ENCODE data around the gene DOCK1. TPM values are rescaled to one million over a fixed set of nuclear protein-coding genes. Genes with fewer than 3 reads are reported as not detected.

The DOCK1 gene
- total RNA-seq, 2 experiments from 2014 or later: 0.14 to 0.18 TPM

DNA sequence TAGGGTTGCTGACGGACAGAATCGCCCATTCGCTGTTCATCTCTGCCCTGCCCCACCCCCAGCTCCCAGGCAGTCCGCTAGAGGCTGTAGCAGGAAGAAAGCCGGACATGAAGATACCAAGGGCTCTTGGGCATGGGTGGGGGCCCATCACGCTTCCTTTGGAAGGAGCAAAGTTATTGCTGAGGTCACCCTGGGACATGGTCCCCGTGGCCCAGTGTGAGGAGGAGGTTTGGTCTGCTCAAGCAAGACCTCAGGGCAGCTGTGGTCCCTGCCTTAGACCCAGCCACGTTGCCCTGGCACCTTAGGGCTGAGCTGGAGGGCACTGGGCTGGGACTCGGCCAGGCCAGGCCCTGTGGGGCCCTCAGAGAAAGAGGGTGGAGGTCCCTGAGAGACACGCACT, 511.8 kb downstream of the DOCK1 start:
- CTCF ChIA-PET: no interaction called here
- POLR2A ChIA-PET: no interaction called here

DNA sequence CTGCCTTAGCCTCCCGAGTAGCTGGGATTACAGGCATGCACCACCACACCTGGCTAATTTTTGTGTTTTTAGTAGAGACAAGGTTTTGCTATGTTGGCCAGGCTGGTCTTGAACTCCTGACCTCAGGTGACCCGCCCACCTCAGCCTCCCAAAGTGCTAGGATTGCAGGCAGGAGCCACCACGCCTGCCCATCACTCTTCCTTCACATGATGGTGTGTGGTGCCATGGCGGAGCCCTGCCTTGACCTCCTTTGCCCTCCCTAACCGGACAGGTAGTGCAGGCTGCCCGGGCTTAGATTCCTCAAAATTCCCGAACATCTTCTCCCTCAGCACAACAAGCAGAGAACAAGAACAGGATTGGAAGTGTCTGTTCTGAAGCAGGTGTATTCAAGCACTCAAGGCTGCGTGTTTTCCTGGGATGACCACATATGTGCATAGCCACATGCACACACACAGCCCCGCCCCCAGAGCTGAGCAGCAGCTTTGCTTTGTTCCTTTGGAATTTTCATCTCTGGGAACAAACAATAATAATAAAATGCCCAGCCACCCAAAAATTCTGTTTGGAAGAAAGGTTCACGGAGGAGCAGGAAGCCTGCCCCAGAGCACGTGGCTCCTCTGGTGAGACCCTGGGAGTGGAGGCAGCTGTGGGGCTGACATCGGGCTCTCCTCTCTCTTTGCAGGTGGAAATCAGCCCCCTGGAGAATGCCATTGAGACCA, 512.6 kb downstream of the DOCK1 start:
- Mint-ChIP-seq H3K4me1 (ENCODE audit: low read depth) (no peaks in the 10 kb centered on the region), H3K36me3 (ENCODE audit: low read depth) (no peaks in the 10 kb centered on the region), H3K27ac (no peak overlapping the region), H3K9me3 (no peaks in the 10 kb centered on the region), H3K4me3 (no peak overlapping the region), H3K27me3 (no peaks in the 10 kb centered on the region)
- intact Hi-C loops (cut with micrococcal nuclease): no loop called here
- POLR2A ChIA-PET: no interaction called here
- ATAC-seq (no peak), DNase-seq (no peak)
- TF ChIP-seq, protein P1, sequence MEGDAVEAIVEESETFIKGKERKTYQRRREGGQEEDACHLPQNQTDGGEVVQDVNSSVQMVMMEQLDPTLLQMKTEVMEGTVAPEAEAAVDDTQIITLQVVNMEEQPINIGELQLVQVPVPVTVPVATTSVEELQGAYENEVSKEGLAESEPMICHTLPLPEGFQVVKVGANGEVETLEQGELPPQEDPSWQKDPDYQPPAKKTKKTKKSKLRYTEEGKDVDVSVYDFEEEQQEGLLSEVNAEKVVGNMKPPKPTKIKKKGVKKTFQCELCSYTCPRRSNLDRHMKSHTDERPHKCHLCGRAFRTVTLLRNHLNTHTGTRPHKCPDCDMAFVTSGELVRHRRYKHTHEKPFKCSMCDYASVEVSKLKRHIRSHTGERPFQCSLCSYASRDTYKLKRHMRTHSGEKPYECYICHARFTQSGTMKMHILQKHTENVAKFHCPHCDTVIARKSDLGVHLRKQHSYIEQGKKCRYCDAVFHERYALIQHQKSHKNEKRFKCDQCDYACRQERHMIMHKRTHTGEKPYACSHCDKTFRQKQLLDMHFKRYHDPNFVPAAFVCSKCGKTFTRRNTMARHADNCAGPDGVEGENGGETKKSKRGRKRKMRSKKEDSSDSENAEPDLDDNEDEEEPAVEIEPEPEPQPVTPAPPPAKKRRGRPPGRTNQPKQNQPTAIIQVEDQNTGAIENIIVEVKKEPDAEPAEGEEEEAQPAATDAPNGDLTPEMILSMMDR (IDR thresholded peaks at IDR 0.05): no peak
- CTCF ChIA-PET: no interaction called here

More for the DNA sequence above, 511.8 kb downstream of the DOCK1 start:
- TF ChIP-seq, protein P1 (IDR thresholded peaks at IDR 0.05): no peak
- no peaks in the 10 kb centered on the region for H3K36me3 Mint-ChIP-seq (ENCODE audit: low read depth)
- no peaks in the 10 kb centered on the region for H3K9me3 Mint-ChIP-seq
- H3K27me3 Mint-ChIP-seq: no peaks in the 10 kb centered on the region
- H3K4me1 Mint-ChIP-seq (ENCODE audit: low read depth): no peaks in the 10 kb centered on the region
- DNase-seq (no peak), ATAC-seq (no peak)
- intact Hi-C loops (cut with micrococcal nuclease): no loop called here
- H3K27ac Mint-ChIP-seq: no peak overlapping the region
- H3K4me3 Mint-ChIP-seq: no peak overlapping the region

DNA sequence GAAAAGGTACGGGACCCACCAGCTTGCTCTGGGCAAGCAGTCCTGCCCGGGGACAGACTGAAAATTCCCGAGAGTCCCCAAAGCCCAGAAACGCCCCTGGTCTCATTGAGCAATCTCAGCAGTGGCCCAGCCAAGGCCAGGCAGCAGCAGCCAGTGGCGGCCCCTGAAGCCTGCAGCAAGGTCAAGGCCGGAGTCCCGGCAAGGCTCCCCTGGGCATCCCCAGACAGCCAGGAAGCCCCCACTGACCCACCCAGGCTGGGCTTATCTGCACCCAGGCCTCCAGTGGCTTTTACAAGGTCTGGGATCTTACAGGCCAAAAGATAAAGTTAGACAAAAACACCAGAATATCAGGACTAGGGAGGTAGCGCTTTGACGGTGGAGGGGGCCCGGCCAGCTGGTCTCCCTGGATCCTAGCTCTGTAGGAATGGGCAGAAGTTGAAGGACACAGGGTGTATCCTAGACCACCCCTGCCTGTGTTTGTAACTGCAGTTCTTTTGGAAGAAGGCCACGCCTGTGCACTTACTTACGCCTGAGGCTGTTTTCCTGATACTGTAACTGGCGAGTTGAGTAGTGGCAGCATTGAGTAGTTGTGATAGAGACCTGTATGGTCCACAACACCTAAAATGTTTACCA, 513.4 kb downstream of the DOCK1 start:
- intact Hi-C loops (cut with micrococcal nuclease): no loop called here
- Mint-ChIP-seq H3K27me3 (no peaks in the 10 kb centered on the region), H3K4me1 (ENCODE audit: low read depth) (no peaks in the 10 kb centered on the region), H3K36me3 (ENCODE audit: low read depth) (no peaks in the 10 kb centered on the region), H3K4me3 (no peak overlapping the region), H3K27ac (no peak overlapping the region), H3K9me3 (no peaks in the 10 kb centered on the region)
- DNase-seq (no peak), ATAC-seq (no peak)
- POLR2A ChIA-PET: no interaction called here
- TF ChIP-seq, protein P1 (IDR thresholded peaks at IDR 0.05): no peak
- CTCF ChIA-PET: no interaction called here

DNA sequence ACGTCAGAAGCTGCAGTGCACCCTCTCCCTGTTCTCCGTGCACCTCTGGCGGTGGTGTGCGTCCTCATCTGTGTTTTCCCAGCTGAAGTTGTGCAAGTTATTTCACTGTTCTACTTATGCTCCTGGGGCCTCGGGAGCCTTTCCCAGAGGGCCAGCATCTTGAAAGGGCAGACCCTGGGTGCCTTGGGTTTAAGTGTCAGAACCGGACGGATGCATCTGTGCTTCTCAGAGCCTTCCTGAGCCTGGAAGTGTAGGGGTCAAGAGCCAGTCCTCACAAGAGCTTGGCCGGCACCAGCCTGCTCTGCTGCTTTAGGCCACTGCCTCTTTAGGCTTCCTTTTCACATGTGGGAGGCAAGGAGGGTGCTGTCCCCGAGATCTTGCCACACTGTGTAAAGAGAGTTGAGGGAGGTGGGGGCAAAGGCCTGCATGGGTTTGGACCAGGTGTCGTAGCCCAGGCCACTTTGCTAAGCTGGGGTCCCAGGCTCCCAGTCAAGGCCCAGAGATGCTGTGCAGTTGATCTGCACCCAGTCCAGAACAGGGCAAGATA, 515.0 kb downstream of the DOCK1 start:
- H3K9me3 Mint-ChIP-seq: no peaks in the 10 kb centered on the region
- no peak overlapping the region for H3K4me3 Mint-ChIP-seq
- DNase-seq (no peak), ATAC-seq (no peak)
- ChIA-PET CTCF (no interaction called here), POLR2A (no interaction called here)
- TF ChIP-seq, protein P1 (IDR thresholded peaks at IDR 0.05): no peak
- H3K27me3 Mint-ChIP-seq: no peaks in the 10 kb centered on the region
- no peaks in the 10 kb centered on the region for H3K36me3 Mint-ChIP-seq (ENCODE audit: low read depth)
- intact Hi-C loops (cut with micrococcal nuclease): no loop called here
- H3K4me1 Mint-ChIP-seq (ENCODE audit: low read depth): no peaks in the 10 kb centered on the region
- H3K27ac Mint-ChIP-seq: no peak overlapping the region

DNA sequence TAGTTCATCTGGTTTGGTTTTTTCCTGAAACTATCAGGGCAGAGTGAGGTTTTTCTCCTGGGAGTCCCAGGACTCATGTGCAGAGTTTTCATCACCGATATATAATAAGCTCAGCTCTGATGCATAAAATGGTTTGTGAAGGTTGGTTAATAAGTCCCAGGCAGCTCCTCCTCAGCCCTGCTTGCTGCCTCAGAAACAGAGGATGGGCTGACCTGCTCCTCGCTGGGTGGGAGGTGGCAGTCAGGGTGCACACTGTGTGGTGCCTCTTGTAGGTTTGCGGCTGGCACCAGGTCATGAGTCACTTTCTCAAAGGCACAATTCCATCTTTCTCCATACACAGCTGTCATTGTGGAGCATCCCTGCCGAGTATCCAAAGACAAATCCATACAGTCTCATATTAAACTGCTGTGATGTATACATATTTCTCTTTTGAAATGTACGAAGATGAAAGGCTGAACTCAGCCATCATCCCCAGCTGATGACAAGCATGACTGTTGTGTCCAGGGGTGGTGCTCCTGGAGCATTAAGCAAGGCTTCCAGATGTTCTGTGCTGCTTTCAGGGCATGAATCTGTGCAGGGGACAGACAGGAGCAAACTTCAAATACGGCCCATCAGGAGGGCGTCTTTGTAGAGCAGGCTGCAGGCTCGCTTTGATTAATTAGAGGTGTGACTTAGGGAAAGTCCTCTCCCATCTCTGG, 518.1 kb downstream of the DOCK1 start:
- no peaks in the 10 kb centered on the region for H3K27me3 Mint-ChIP-seq
- no peaks in the 10 kb centered on the region for H3K4me1 Mint-ChIP-seq (ENCODE audit: low read depth)
- ChIA-PET POLR2A (no interaction called here), CTCF (no interaction called here)
- ATAC-seq (no peak), DNase-seq (no peak)
- no peaks in the 10 kb centered on the region for H3K36me3 Mint-ChIP-seq (ENCODE audit: low read depth)
- H3K4me3 Mint-ChIP-seq: no peak overlapping the region
- H3K9me3 Mint-ChIP-seq: no peaks in the 10 kb centered on the region
- intact Hi-C loops (cut with micrococcal nuclease): no loop called here
- TF ChIP-seq, protein P1 (IDR thresholded peaks at IDR 0.05): no peak
- no peak overlapping the region for H3K27ac Mint-ChIP-seq
